WTC11 (cell line): ENCODE measurements around the gene ISM1. TPM values are rescaled to one million over a fixed set of nuclear protein-coding genes. Genes with fewer than 3 reads are reported as not detected.

Source experiments
- ATAC-seq: fragments of 200-7000 bp; cut with Tn5 transposase; 2 replicates; pipeline ENCODE4 v1.10.0; 2021; ENCODE audit warnings: mild to moderate bottlenecking, moderate library complexity
- CTCF ChIA-PET: fragments of 300-600 bp; sonication (Branson Sonifier 250); formaldehyde crosslinking; loops from one replicate; lab custom pipeline; 2021; ENCODE audit warnings: antibody characterized with exemption; lab: Charles Lee
- POLR2A ChIA-PET: fragments of 350-600 bp; sonication (Branson Sonifier 250); formaldehyde crosslinking; loops from one replicate; lab custom pipeline; 2021; ENCODE audit warnings: antibody characterized with exemption; lab: Charles Lee
- DNase-seq: peaks from one replicate; pipeline ENCODE4 v3.0.0; 2021; ENCODE audit warnings: low spot score
- H3K27ac Mint-ChIP-seq: 2 replicates; pipeline ENCODE4 v1.8.0; 2021; ENCODE audit warnings: mixed read lengths
- H3K27me3 Mint-ChIP-seq: 2 replicates; pipeline ENCODE4 v1.8.0; 2021; ENCODE audit warnings: low read depth, mild to moderate bottlenecking, moderate library complexity, mixed read lengths
- H3K36me3 Mint-ChIP-seq: 2 replicates; pipeline ENCODE4 v1.8.0; 2021; ENCODE audit warnings: mixed read lengths
- H3K4me1 Mint-ChIP-seq: 2 replicates; pipeline ENCODE4 v1.8.0; 2022; ENCODE audit warnings: mixed read lengths
- H3K4me3 Mint-ChIP-seq: 2 replicates; pipeline ENCODE4 v1.8.0; 2021; ENCODE audit warnings: mild to moderate bottlenecking, moderate library complexity, mixed read lengths
- H3K9me3 Mint-ChIP-seq: 2 replicates; pipeline ENCODE4 v1.8.0; 2021; ENCODE audit warnings: mixed read lengths
- ATF1 ChIP-seq: sonication (generic); formaldehyde crosslinking; IDR thresholded peaks from 2 replicates; pipeline ENCODE4 v1.8.1; 2023; ENCODE audit warnings: mild to moderate bottlenecking, moderate library complexity, missing genetic modification reagents
- ATF6 ChIP-seq: sonication (generic); formaldehyde crosslinking; IDR thresholded peaks from 2 replicates; pipeline ENCODE4 v1.8.1; 2023; ENCODE audit warnings: mild to moderate bottlenecking, missing genetic modification reagents
- CBFB ChIP-seq: sonication (generic); formaldehyde crosslinking; IDR thresholded peaks from 2 replicates; pipeline ENCODE4 v1.8.1; 2022; ENCODE audit warnings: mild to moderate bottlenecking, low read depth, missing genetic modification reagents
- CREM ChIP-seq: sonication (generic); formaldehyde crosslinking; IDR thresholded peaks from 2 replicates; pipeline ENCODE4 v1.8.1; 2022; ENCODE audit warnings: mild to moderate bottlenecking, missing genetic modification reagents, moderate library complexity
- FOXK1 ChIP-seq: sonication (generic); formaldehyde crosslinking; IDR thresholded peaks from 2 replicates; pipeline ENCODE4 v1.8.0; 2022; ENCODE audit warnings: mild to moderate bottlenecking, moderate library complexity, missing genetic modification reagents
- FOXP1 ChIP-seq: sonication (generic); formaldehyde crosslinking; IDR thresholded peaks from 2 replicates; pipeline ENCODE4 v1.8.0; 2022; ENCODE audit warnings: missing genetic modification reagents, mild to moderate bottlenecking, moderate library complexity, borderline replicate concordance
- FOXP4 ChIP-seq: sonication (generic); formaldehyde crosslinking; IDR thresholded peaks from 2 replicates; pipeline ENCODE4 v1.8.0; 2022; ENCODE audit warnings: mild to moderate bottlenecking, missing genetic modification reagents
- JAZF1 ChIP-seq: fragments of 250-450 bp; sonication (Bioruptor Pico); IDR thresholded peaks from 2 replicates; pipeline ENCODE4 v1.9.0; 2021; ENCODE audit warnings: moderate library complexity, mild to moderate bottlenecking, inconsistent platforms
- MXD4 ChIP-seq: fragments of 250-450 bp; sonication (Bioruptor Pico); IDR thresholded peaks from 2 replicates; pipeline ENCODE4 v1.8.0; 2021; ENCODE audit warnings: mild to moderate bottlenecking, moderate library complexity, borderline replicate concordance
- NFYB ChIP-seq: sonication (generic); formaldehyde crosslinking; conservative IDR thresholded peaks from 2 replicates; pipeline ENCODE4 v1.8.0; 2022; ENCODE audit warnings: low read depth, missing genetic modification reagents
- RORB ChIP-seq: fragments of 250-450 bp; sonication (Bioruptor Pico); IDR thresholded peaks from 2 replicates; pipeline ENCODE4 v1.9.0; 2021; ENCODE audit warnings: mild to moderate bottlenecking
- SMAD3 ChIP-seq: sonication (generic); formaldehyde crosslinking; IDR thresholded peaks from 2 replicates; pipeline ENCODE4 v1.8.0; 2022; ENCODE audit warnings: missing genetic modification reagents, mild to moderate bottlenecking, borderline replicate concordance
- SP1 ChIP-seq: sonication (generic); formaldehyde crosslinking; conservative IDR thresholded peaks from 2 replicates; pipeline ENCODE4 v1.8.1; 2022; ENCODE audit warnings: missing genetic modification reagents
- STAT6 ChIP-seq: sonication (generic); formaldehyde crosslinking; conservative IDR thresholded peaks from 2 replicates; pipeline ENCODE4 v1.8.1; 2023; ENCODE audit warnings: mild to moderate bottlenecking, low read depth, missing genetic modification reagents, moderate library complexity
- USF1 ChIP-seq: sonication (generic); formaldehyde crosslinking; IDR thresholded peaks from 2 replicates; pipeline ENCODE4 v1.8.0; 2022; ENCODE audit warnings: mild to moderate bottlenecking, missing genetic modification reagents
- ZNF138 ChIP-seq: sonication (generic); formaldehyde crosslinking; conservative IDR thresholded peaks from 2 replicates; pipeline ENCODE4 v1.8.1; 2022; ENCODE audit warnings: mild to moderate bottlenecking, moderate library complexity, missing genetic modification reagents
- total RNA-seq: library from RNA; stranded (reverse); gene quantifications from 3 replicates; pipeline ENCODE4 v1.2.3, GENCODE V29; 2021
- TF ChIP-seq, protein P1 (sequence below): sonication (generic); formaldehyde crosslinking; IDR thresholded peaks from 2 replicates; pipeline ENCODE4 v1.8.0; 2023; ENCODE audit warnings: missing genetic modification reagents
- TF ChIP-seq, protein P2 (sequence below): fragments of 250-450 bp; sonication (Bioruptor Pico); conservative IDR thresholded peaks from 2 replicates; pipeline ENCODE4 v1.9.0; 2021; ENCODE audit warnings: mild to moderate bottlenecking
- TF ChIP-seq, protein P3 (sequence below): sonication (generic); formaldehyde crosslinking; IDR thresholded peaks from 2 replicates; pipeline ENCODE4 v1.8.1; 2023; ENCODE audit warnings: mild to moderate bottlenecking, missing genetic modification reagents, moderate library complexity

The ISM1 gene
- total RNA-seq, 1 experiment from 2014 or later: 0.52 TPM

- ChIA-PET POLR2A (no interaction called here), CTCF (no interaction called here)
- ATAC-seq (no peak), DNase-seq (no peak)
- TF ChIP-seq, protein P1, sequence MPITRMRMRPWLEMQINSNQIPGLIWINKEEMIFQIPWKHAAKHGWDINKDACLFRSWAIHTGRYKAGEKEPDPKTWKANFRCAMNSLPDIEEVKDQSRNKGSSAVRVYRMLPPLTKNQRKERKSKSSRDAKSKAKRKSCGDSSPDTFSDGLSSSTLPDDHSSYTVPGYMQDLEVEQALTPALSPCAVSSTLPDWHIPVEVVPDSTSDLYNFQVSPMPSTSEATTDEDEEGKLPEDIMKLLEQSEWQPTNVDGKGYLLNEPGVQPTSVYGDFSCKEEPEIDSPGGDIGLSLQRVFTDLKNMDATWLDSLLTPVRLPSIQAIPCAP (CRISPR knock-in tag): no peak
- no peak for TF ChIP-seq NFYB (CRISPR knock-in tag)
- no peak overlapping the region for H3K4me3 Mint-ChIP-seq
- no peaks in the 10 kb centered on the region for H3K27me3 Mint-ChIP-seq
- no peak overlapping the region for H3K27ac Mint-ChIP-seq
- H3K9me3 Mint-ChIP-seq: peaks cover 15% of the 10 kb centered on the region
- H3K36me3 Mint-ChIP-seq: peaks cover 4% of the 10 kb centered on the region
- no peaks in the 10 kb centered on the region; the same call in 1 of the 2 replicates for H3K4me1 Mint-ChIP-seq
Measured at GRCh38 chr20:13333036-13333435, 112.0 kb downstream of the ISM1 start.

DNA sequence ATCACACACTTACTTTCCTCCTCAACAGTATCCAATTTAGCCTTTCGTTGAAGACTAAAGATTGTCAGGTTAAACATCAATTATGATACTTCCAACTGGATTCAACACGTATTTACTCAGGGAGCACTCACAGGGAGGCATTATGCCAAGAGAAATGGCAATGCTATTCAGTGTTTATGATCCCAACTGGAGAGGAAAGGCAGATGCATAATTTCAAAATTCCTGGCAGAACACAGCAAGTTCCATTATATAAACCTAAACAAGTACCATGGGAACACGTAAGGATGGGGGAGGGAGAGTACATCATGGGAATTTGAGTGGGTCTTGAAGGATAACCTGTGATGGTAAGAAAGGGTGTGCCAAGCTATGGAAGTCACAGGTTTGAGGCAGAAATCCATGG lies 112.7 kb downstream of the ISM1 start:
- Mint-ChIP-seq H3K27ac (no peak overlapping the region), H3K4me1 (no peaks in the 10 kb centered on the region; the same call in 1 of the 2 replicates), H3K9me3 (peaks cover 10% of the 10 kb centered on the region), H3K27me3 (no peaks in the 10 kb centered on the region), H3K36me3 (no peaks in the 10 kb centered on the region), H3K4me3 (no peak overlapping the region)
- CTCF ChIA-PET: no interaction called here
- POLR2A ChIA-PET: no interaction called here
- TF ChIP-seq, protein P2, sequence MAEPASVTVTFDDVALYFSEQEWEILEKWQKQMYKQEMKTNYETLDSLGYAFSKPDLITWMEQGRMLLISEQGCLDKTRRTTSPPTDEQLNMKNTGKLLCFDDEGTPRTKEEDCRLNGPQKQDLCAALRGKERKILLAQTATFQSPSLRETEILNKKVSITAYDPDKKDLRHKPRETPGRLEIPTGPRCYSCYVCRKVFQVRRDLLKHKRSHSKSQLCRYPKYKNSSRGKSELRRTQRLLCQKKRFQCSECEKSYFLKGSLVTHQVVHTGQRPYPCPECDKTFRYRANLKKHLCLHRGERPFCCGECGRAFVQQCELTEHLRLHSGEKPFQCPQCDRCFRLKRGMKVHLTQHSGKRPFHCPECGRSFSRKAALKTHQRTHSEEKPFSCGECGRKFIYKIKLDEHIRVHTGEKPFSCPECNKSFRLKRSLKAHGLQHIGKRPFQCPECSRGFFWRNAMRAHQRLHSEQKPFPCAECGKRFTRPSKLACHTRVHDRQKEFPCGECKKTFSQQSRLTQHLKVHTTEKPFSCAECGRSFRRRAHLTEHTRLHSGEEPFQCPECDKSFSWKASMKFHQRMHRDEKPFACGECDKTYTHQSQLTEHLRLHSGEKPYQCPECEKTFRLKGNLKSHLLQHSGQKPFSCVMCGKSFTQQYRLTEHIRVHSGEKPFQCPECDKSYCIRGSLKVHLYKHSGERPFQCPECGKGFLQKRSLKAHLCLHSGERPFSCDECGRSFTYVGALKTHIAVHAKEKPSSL (CRISPR knock-in tag): no peak
- TF ChIP-seq MXD4 (CRISPR knock-in tag): no peak
- TF ChIP-seq SMAD3: no peak
- TF ChIP-seq ATF6 (CRISPR knock-in tag): no peak
- no peak for TF ChIP-seq ATF1
- ATAC-seq: no peak
- no peak for DNase-seq

- Mint-ChIP-seq H3K27me3 (no peaks in the 10 kb centered on the region), H3K9me3 (peaks cover 7% of the 10 kb centered on the region), H3K36me3 (no peaks in the 10 kb centered on the region), H3K4me3 (no peak overlapping the region), H3K4me1 (no peaks in the 10 kb centered on the region; the same call in 1 of the 2 replicates), H3K27ac (no peak overlapping the region)
- POLR2A ChIA-PET: no interaction called here
- DNase-seq (no peak), ATAC-seq (no peak)
- CTCF ChIA-PET: no interaction called here
- TF ChIP-seq USF1 (CRISPR knock-in tag) (no peak), ZNF138 (CRISPR knock-in tag) (no peak), JAZF1 (CRISPR knock-in tag) (no peak), CBFB (CRISPR knock-in tag) (no peak), MXD4 (CRISPR knock-in tag) (no peak), STAT6 (no peak), FOXP1 (CRISPR knock-in tag) (no peak), FOXP4 (no peak), SP1 (CRISPR knock-in tag) (no peak), FOXK1 (CRISPR knock-in tag) (no peak), CREM (CRISPR knock-in tag) (no peak), RORB (CRISPR knock-in tag) (no peak), NFYB (CRISPR knock-in tag) (no peak)
- TF ChIP-seq, protein P3, sequence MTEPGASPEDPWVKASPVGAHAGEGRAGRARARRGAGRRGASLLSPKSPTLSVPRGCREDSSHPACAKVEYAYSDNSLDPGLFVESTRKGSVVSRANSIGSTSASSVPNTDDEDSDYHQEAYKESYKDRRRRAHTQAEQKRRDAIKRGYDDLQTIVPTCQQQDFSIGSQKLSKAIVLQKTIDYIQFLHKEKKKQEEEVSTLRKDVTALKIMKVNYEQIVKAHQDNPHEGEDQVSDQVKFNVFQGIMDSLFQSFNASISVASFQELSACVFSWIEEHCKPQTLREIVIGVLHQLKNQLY (CRISPR knock-in tag): no peak
Measured at GRCh38 chr20:13336308-13337089, 115.4 kb downstream of the ISM1 start.
